ENCODE measurements around the gene CDH13. TPM values are rescaled to one million over a fixed set of nuclear protein-coding genes. Genes with fewer than 3 reads are reported as not detected.

The CDH13 gene
- total and polyA plus RNA-seq, 2 of the 8 experiments (the other 6 are each of a cell fraction or from before 2014, with no cell fraction given), result 2.3 to 2.4 TPM

DNA sequence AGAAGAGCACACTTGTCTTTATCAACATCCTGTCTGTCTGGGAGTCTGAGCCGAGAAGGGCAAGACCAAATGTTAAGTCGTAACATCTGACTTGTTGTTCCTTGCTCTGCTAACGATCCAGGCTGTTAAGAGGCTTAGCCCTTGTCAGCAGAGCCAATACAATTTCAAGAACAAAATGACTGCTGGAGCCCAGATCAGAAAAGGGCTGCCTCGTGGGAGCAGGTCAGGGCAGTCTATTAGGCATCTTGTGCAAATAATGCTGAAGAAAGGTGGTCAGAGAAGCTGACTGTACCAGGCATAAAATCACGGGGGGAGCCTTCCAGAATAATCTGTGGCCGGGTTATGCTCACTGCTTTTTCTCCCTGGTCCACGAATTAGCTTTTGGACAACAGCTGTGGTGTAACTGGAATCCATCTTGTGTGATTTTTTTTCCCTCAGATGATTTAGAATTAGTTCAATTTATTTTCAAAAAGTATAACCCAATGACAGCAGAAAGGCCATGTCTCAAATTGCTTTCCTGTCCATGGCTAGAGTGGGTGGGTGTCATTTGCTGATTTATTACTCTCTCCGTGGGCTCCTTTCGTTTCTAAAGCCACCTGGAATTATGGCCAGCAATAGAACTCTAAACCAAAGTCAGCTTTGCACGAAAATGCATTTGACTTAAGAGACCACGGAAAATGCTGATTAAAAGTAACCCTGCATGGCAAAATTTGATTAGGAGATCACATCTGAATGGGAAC lies 959.9 kb downstream of the CDH13 start:
- Histone ChIP-seq H3K36me3 (ENCODE audit: control insufficient read depth in 2 of 4, insufficient read depth in 4 of 4, low read length in 3 of 4) (no peaks in the 10 kb centered on the region), H3K4me3 (ENCODE audit: extremely low read depth in 1 of 4, insufficient read depth in 2 of 4, low read depth in 3 of 4, low read length in 4 of 4) (no peak overlapping the region), H4K8ac (ENCODE audit: extremely low read depth, insufficient read depth, low read length) (no peak overlapping the region), H2BK120ac (replicated peaks; ENCODE audit: low read depth, low read length) (no peak overlapping the region), H3K9ac (replicated peaks in 1 of 4; ENCODE audit: extremely low read depth in 1 of 4, low read depth in 3 of 4, low read length in 3 of 4) (no peak overlapping the region), H3K56ac (replicated peaks; ENCODE audit: insufficient read length, low read depth, low read length) (no peak overlapping the region), H4K5ac (ENCODE audit: insufficient read length, low read depth, low read length) (no peak overlapping the region), H2AFZ (ENCODE audit: low read length) (no peak overlapping the region), H3K9me3 (ENCODE audit: insufficient read depth in 2 of 2, low read depth in 1 of 2, low read length in 1 of 2) (no peaks in the 10 kb centered on the region), H2AK5ac (ENCODE audit: low read depth, low read length) (no peak overlapping the region), H3K27ac (ENCODE audit: low read depth, low read length) (no peak overlapping the region), H2BK12ac (ENCODE audit: low read depth, low read length) (no peak overlapping the region), H2BK5ac (ENCODE audit: low read depth, low read length) (no peak overlapping the region), H3K18ac (ENCODE audit: extremely low read depth, low read length) (no peak overlapping the region), H3K23me2 (ENCODE audit: low read depth, low read length) (no peaks in the 10 kb centered on the region), H3K14ac (ENCODE audit: insufficient read length) (no peak overlapping the region), H4K20me1 (replicated peaks in 1 of 2; ENCODE audit: control insufficient read depth in 1 of 2, insufficient read depth in 2 of 2, low read length in 2 of 2) (no peaks in the 10 kb centered on the region), H3K23ac (ENCODE audit: insufficient read length) (no peak overlapping the region), H3K27me3 (replicated peaks in 1 of 4; ENCODE audit: control insufficient read depth in 3 of 4, extremely low read depth in 1 of 4, insufficient read depth in 3 of 4, low read length in 3 of 4) (no peaks in the 10 kb centered on the region), H4K91ac (replicated peaks; ENCODE audit: insufficient read length, low read length) (no peak overlapping the region), H3K4me2 (ENCODE audit: insufficient read depth in 1 of 2, low read depth in 2 of 2, low read length in 2 of 2) (no peak overlapping the region), H3K79me1 (ENCODE audit: low read depth, low read length) (no peaks in the 10 kb centered on the region; the same call in 1 of the 2 replicates), H3K4ac (replicated peaks; ENCODE audit: insufficient read length, low read depth, low read length) (no peak overlapping the region), H2BK20ac (ENCODE audit: low read length) (no peak overlapping the region), H3K4me1 (replicated peaks in 1 of 4; ENCODE audit: control insufficient read depth in 3 of 4, insufficient read depth in 4 of 4, low read length in 3 of 4) (peaks cover 0 to 8% (median 2%) of the 10 kb centered on the region in 4 experiments; a peak in 6 of 7 replicates), H2BK15ac (ENCODE audit: low read length) (no peak overlapping the region), H3K79me2 (ENCODE audit: control insufficient read depth in 1 of 2, insufficient read depth in 2 of 2, low read length in 2 of 2) (no peaks in the 10 kb centered on the region)
- 72% methylated on average over 11 of the region's 11 CpGs; no CpG with 5 or more reads in 1 of the 2 experiments for whole genome bisulfite sequencing, 2 experiments (ENCODE audit: extremely low coverage in 1 of 2, insufficient coverage in 1 of 2, insufficient read length in 1 of 2, insufficient replicate concordance in 2 of 2, low coverage in 1 of 2, low lambda C conversion rate in 2 of 2, missing lambda C conversion rate in 1 of 2)
- ChIA-PET POLR2A (ENCODE audit: partially characterized antibody) (no interaction called here), CTCF (ENCODE audit: partially characterized antibody) (interaction anchor here (0.6 to 3.1 kb wide), 2 partner anchors 9 to 261 kb away, joined by 3 to 9 read pairs; no protein-coding TSS in a partner anchor)
- DNase-seq (ENCODE audit: low read depth in 1 of 2, low spot score in 2 of 2) (no peak), FAIRE-seq (no peak)
- no peak for TF ChIP-seq EP300 (IDR thresholded peaks at IDR 0.05; ENCODE audit: borderline replicate concordance in 1 of 2, low read depth in 2 of 2, low read length in 2 of 2)
